Esophagus squamous epithelium (tissue), 4 donors: ENCODE measurements around the gene RALB.

Source experiments
- CTCF ChIP-seq, 6 experiments: fragments of 450-650 bp in 4 of 6; fragments of 200-600 bp in 2 of 6; sonication (generic) in 2 of 6; IDR thresholded peaks; one replicate each; pipeline ENCODE4 v1.5.1; 2016 to 2019; ENCODE audit warnings: antibody characterized with exemption in 6 of 6, mild to moderate bottlenecking in 4 of 6, moderate library complexity in 4 of 6
- POLR2A ChIP-seq, 4 donors: fragments of 450-650 bp; IDR thresholded peaks; one replicate each; pipeline ENCODE4 v1.6.1; 2017; ENCODE audit warnings: antibody characterized with exemption in 4 of 4, mild to moderate bottlenecking in 4 of 4, moderate library complexity in 3 of 4

DNA sequence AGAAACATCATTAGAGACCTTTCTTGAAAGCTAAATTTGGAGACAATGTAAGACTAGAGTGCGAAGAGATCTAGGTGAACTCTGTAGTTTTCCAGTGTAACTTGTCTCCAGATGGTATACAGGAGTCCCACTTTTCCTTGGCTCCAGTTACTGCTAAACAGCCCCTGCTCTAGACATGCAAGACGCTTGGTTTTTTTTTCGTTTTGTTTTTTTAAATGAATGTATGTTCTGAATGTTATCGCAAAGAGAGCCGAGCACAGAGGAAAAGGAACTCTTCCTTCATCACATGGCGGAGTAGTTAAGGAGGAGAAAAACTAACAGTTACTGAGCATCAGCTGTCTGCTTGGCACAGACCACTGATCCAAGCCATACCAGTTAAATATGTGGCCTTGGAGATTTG is 2.4 kb downstream of the RALB start:
- no peak for TF ChIP-seq CTCF (IDR thresholded peaks at IDR 0.05)
- TF ChIP-seq POLR2A (IDR thresholded peaks at IDR 0.05) = no peak
